Endodermal cell (in vitro differentiated cells): ENCODE data around the gene MS4A1. TPM values are rescaled to one million over a fixed set of nuclear protein-coding genes. Genes with fewer than 3 reads are reported as not detected.

Experiments used
- DNase-seq: peaks from one replicate; pipeline ENCODE4 v3.0.0-alpha.2; 2017
- H3K27ac ChIP-seq: 2 replicates; pipeline ENCODE4 v1.5.1; 2013; ENCODE audit warnings: mild to moderate bottlenecking, low read depth, low read length, moderate library complexity
- H3K27me3 ChIP-seq: 2 replicates; pipeline ENCODE4 v1.6.1; 2013; ENCODE audit warnings: mild to moderate bottlenecking, low read length, moderate library complexity; ENCODE audit not compliant: insufficient read depth, control insufficient read depth, poor library complexity, severe bottlenecking
- H3K36me3 ChIP-seq: 2 replicates; pipeline ENCODE4 v1.7.0; 2013; ENCODE audit warnings: mild to moderate bottlenecking, low read length, moderate library complexity; ENCODE audit not compliant: control insufficient read depth, insufficient read depth
- H3K4me1 ChIP-seq: one replicate; pipeline ENCODE4 v1.7.0; 2013; ENCODE audit warnings: low read length; ENCODE audit not compliant: control insufficient read depth, insufficient read depth
- H3K4me3 ChIP-seq: 2 replicates; pipeline ENCODE4 v1.5.1; 2013; ENCODE audit warnings: mild to moderate bottlenecking, low read length, moderate library complexity
- H3K9ac ChIP-seq: 2 replicates; pipeline ENCODE4 v1.6.1; 2013; ENCODE audit warnings: mild to moderate bottlenecking, low read length, moderate library complexity; ENCODE audit not compliant: poor library complexity, severe bottlenecking; ENCODE audit errors: extremely low read depth
- H3K9me3 ChIP-seq: 2 replicates; pipeline ENCODE4 v1.6.1; 2013; ENCODE audit warnings: mild to moderate bottlenecking, low read length, moderate library complexity; ENCODE audit not compliant: control insufficient read depth
- H3K27ac Mint-ChIP-seq: 2 replicates; pipeline ENCODE4 v1.8.0; 2020; ENCODE audit warnings: mixed read lengths
- H3K27me3 Mint-ChIP-seq: 2 replicates; pipeline ENCODE4 v1.8.0; 2021; ENCODE audit warnings: mild to moderate bottlenecking, mixed read lengths; ENCODE audit not compliant: insufficient read depth
- H3K36me3 Mint-ChIP-seq: 2 replicates; pipeline ENCODE4 v1.8.0; 2020; ENCODE audit warnings: low read depth, mixed read lengths
- H3K4me1 Mint-ChIP-seq: 2 replicates; pipeline ENCODE4 v1.8.0; 2020; ENCODE audit warnings: mixed read lengths
- H3K4me3 Mint-ChIP-seq: 2 replicates; pipeline ENCODE4 v1.8.0; 2020; ENCODE audit warnings: mild to moderate bottlenecking, moderate library complexity, mixed read lengths
- H3K9me3 Mint-ChIP-seq: 2 replicates; pipeline ENCODE4 v1.8.0; 2020; ENCODE audit warnings: mild to moderate bottlenecking, mixed read lengths
- CTCF ChIP-seq: fragments of 200-600 bp; sonication (generic); conservative IDR thresholded peaks from 2 replicates; pipeline ENCODE4 v1.5.0; 2021; ENCODE audit warnings: antibody characterized with exemption, mild to moderate bottlenecking
- WGBS, 2 experiments: methylation state at CpG; one replicate each; pipeline versions ENCODE4 v1.1.5 to v1.1.7; 2013; ENCODE audit warnings: missing lambda C conversion rate in 2 of 2, mixed read lengths in 1 of 2; ENCODE audit not compliant: insufficient coverage in 1 of 2, insufficient read length in 1 of 2; 5-methylcytosine and 5-hydroxymethylcytosine counted together
- total RNA-seq, 2 donors: library from RNA; stranded (reverse); fragmentation: NEBNext Ultra II Directional in 1 of 2; extraction: Animal tissue kit (Norgen Biotek cat#: 25700) in 1 of 2; gene quantifications; 2 replicates in 1 of 2; 3 replicates in 1 of 2; pipeline ENCODE4 v1.2.1, GENCODE V29; 2021

MS4A1 gene
- total RNA-seq, 2 donors from 2014 or later: not detected

GRCh38 chr11:60515144-60515855, 59.7 kb downstream of the MS4A1 start, which contains the start of gene MS4A13:
TSS of gene MS4A13 (plus strand) at chr11:60515392. CDS start at chr11:60518084, 2,692 bp downstream.
- Mint-ChIP-seq H3K27me3 (no peaks in the 10 kb centered on the region), H3K36me3 (no peaks in the 10 kb centered on the region), H3K27ac (no peak within 1 kb of the TSS), H3K4me1 (no peaks in the 10 kb centered on the region), H3K4me3 (no peak within 1 kb of the TSS), H3K9me3 (peaks cover 12% of the 10 kb centered on the region)
- TF ChIP-seq CTCF: no peak
- no peaks in the 10 kb centered on the region for H3K27me3 ChIP-seq
- no peaks in the 10 kb centered on the region for H3K9me3 ChIP-seq
- H3K9ac ChIP-seq: no peak within 1 kb of the TSS
- no peak for DNase-seq
- WGBS, 2 experiments: 94 to 95% methylated on average over 26 to 29 of the region's 29 CpGs
- H3K4me3 ChIP-seq: no peak within 1 kb of the TSS
- no peaks in the 10 kb centered on the region for H3K36me3 ChIP-seq
- no peak within 1 kb of the TSS for H3K27ac ChIP-seq
- H3K4me1 ChIP-seq: no peaks in the 10 kb centered on the region

Other genes starting within 250 kb of the MS4A1 start
- gene MS4A4E, start 212.7 kb upstream of the MS4A1 start, total RNA-seq: under 1 TPM in 1 of 2 donors, not detected in 1; 0.31 TPM
- not detected for gene MS4A4A, start 175.2 kb upstream of the MS4A1 start, total RNA-seq
- gene MS4A6E, start 128.6 kb upstream of the MS4A1 start, total RNA-seq: not detected
- not detected for gene MS4A7, start 77.3 kb upstream of the MS4A1 start, total RNA-seq
- gene MS4A14, start 59.4 kb upstream of the MS4A1 start, total RNA-seq: not detected
- not detected for gene MS4A5, start 26.3 kb upstream of the MS4A1 start, total RNA-seq
- not detected for gene MS4A12, start 36.9 kb downstream of the MS4A1 start, total RNA-seq
- gene MS4A13, start 59.5 kb downstream of the MS4A1 start, total RNA-seq: not detected
- gene MS4A8, start 243.8 kb downstream of the MS4A1 start, total RNA-seq: not detected